Esophagus muscularis mucosa (tissue), 4 donors: ENCODE measurements around the gene BICD2. TPM values are rescaled to one million over a fixed set of nuclear protein-coding genes. Genes with fewer than 3 reads are reported as not detected.

Experiments
- DNase-seq: peaks from one replicate; pipeline ENCODE4 v3.0.0-alpha.2; 2017; ENCODE audit errors: extremely low spot score
- H3K27ac ChIP-seq, 4 donors: fragments of 200-600 bp; sonication (generic); replicated peaks in 1 of 4; 1 replicate in 3 of 4; 2 replicates in 1 of 4; pipeline ENCODE4 v1.5.1; 2016 to 2019; ENCODE audit warnings: mild to moderate bottlenecking in 1 of 4
- H3K27me3 ChIP-seq, 4 donors: fragments of 200-600 bp; sonication (generic); one replicate each; pipeline versions ENCODE4 v1.5.1 to v1.6.0; 2016 to 2019
- H3K36me3 ChIP-seq, 4 donors: fragments of 200-600 bp; sonication (generic); one replicate each; pipeline ENCODE4 v1.5.1; 2016 to 2019
- H3K4me1 ChIP-seq, 4 donors: fragments of 200-600 bp; sonication (generic); one replicate each; pipeline ENCODE4 v1.5.1; 2016 to 2019
- H3K4me3 ChIP-seq, 4 donors: fragments of 200-600 bp; sonication (generic); 1 replicate in 2 of 4; 2 replicates in 2 of 4; pipeline ENCODE4 v1.5.1; 2016 to 2019; ENCODE audit warnings: mild to moderate bottlenecking in 4 of 4, moderate library complexity in 1 of 4
- H3K9me3 ChIP-seq, 4 donors: fragments of 200-600 bp; sonication (generic); 1 replicate in 3 of 4; 2 replicates in 1 of 4; pipeline ENCODE4 v1.5.1; 2016 to 2019
- CTCF ChIP-seq, 3 experiments: fragments of 200-600 bp in 2 of 3; fragments of 450-650 bp in 1 of 3; sonication (generic) in 2 of 3; IDR thresholded peaks; one replicate each; pipeline ENCODE4 v1.5.1; 2017 to 2019; ENCODE audit warnings: antibody characterized with exemption in 3 of 3, mild to moderate bottlenecking in 2 of 3, moderate library complexity in 1 of 3
- EP300 ChIP-seq: sonication (generic); formaldehyde crosslinking; IDR thresholded peaks from one replicate; pipeline ENCODE4 v1.6.1; 2017; ENCODE audit warnings: antibody characterized with exemption
- POLR2A ChIP-seq: fragments of 450-650 bp; IDR thresholded peaks from one replicate; pipeline ENCODE4 v1.6.1; 2017; ENCODE audit warnings: antibody characterized with exemption, moderate library complexity, mild to moderate bottlenecking, low read depth
- POLR2AphosphoS5 ChIP-seq, 2 donors: sonication (generic); formaldehyde crosslinking; IDR thresholded peaks; one replicate each; pipeline ENCODE4 v1.6.1; 2017; ENCODE audit warnings: antibody characterized with exemption in 2 of 2
- WGBS: methylation state at CpG from one replicate; pipeline ENCODE4 v1.1.5; 2018; 5-methylcytosine and 5-hydroxymethylcytosine counted together
- intact Hi-C: fragments of 100-400 bp; cut with DNase I; formaldehyde crosslinking; loops from one replicate; pipeline ENCODE4 v1.15.1; 2023
- total RNA-seq, 4 donors: library from RNA; depleted of rRNA; stranded (reverse); fragments of >200 nt; gene quantifications; one replicate each; pipeline versions ENCODE4 v1.1.0 to v1.2.1, GENCODE V29; 2016

BICD2 gene
- total RNA-seq, 4 donors from 2014 or later = 44.0 to 72.5 (median 57.3) TPM

- Histone ChIP-seq H3K9me3 (no peaks in the 10 kb centered on the region), H3K36me3 (peaks cover 63 to 86% (median 72%) of the 10 kb centered on the region in 4 donors)
- TF ChIP-seq POLR2AphosphoS5 (IDR thresholded peaks at IDR 0.05) = no peak
Measured at GRCh38 chr9:92712767-92713166, 51.9 kb downstream of the BICD2 start.

GRCh38 chr9:92711844-92712243, 52.8 kb downstream of the BICD2 start:
- TF ChIP-seq POLR2A (no peak), EP300 (no peak), POLR2AphosphoS5 (IDR thresholded peaks at IDR 0.05) (no peak), CTCF (IDR thresholded peaks at IDR 0.05) (no peak)
- Histone ChIP-seq H3K36me3 (peaks cover 55 to 77% (median 63%) of the 10 kb centered on the region in 4 donors), H3K4me1 (peaks cover 6 to 21% (median 10%) of the 10 kb centered on the region in 4 donors), H3K4me3 (no peak overlapping the region), H3K9me3 (no peaks in the 10 kb centered on the region), H3K27me3 (no peaks in the 10 kb centered on the region), H3K27ac (no peak overlapping the region)
- 69% methylated on average over 6 of the region's 6 CpGs for WGBS
- intact Hi-C loops = no loop called here
- no peak for DNase-seq

More at GRCh38 chr9:92712767-92713166, 51.9 kb downstream of the BICD2 start:
- H3K27ac ChIP-seq = no peak overlapping the region
- intact Hi-C loops = no loop called here
- no peak for DNase-seq
- WGBS = 89% methylated on average over 15 of the region's 15 CpGs
- H3K4me3 ChIP-seq = no peak overlapping the region
- H3K27me3 ChIP-seq = no peaks in the 10 kb centered on the region
- peaks cover 6 to 21% (median 10%) of the 10 kb centered on the region in 4 donors for H3K4me1 ChIP-seq

GRCh38 chr9:92711146-92711545, 53.5 kb downstream of the BICD2 start:
- Histone ChIP-seq H3K27me3 (no peaks in the 10 kb centered on the region), H3K36me3 (peaks cover 55 to 70% (median 62%) of the 10 kb centered on the region in 4 donors), H3K9me3 (no peaks in the 10 kb centered on the region), H3K27ac (no peak overlapping the region), H3K4me1 (peaks cover 0 to 18% (median 4%) of the 10 kb centered on the region in 4 donors), H3K4me3 (no peak overlapping the region)
- no peak for DNase-seq
- TF ChIP-seq EP300 (no peak), POLR2AphosphoS5 (IDR thresholded peaks at IDR 0.05) (no peak), POLR2A (no peak), CTCF (IDR thresholded peaks at IDR 0.05) (no peak)
- intact Hi-C loops = no loop called here
- WGBS = 65% methylated on average over 2 of the region's 2 CpGs

- WGBS = 84% methylated on average over 3 of the region's 3 CpGs
- H3K4me3 ChIP-seq = no peak overlapping the region
- TF ChIP-seq CTCF (IDR thresholded peaks at IDR 0.05) (no peak), EP300 (no peak), POLR2AphosphoS5 (IDR thresholded peaks at IDR 0.05) (no peak), POLR2A (no peak)
- intact Hi-C loops = no loop called here
- H3K9me3 ChIP-seq = no peaks in the 10 kb centered on the region
- H3K27me3 ChIP-seq = no peaks in the 10 kb centered on the region
- peaks cover 0 to 10% (median 0%) of the 10 kb centered on the region in 4 donors for H3K4me1 ChIP-seq
- DNase-seq = no peak
- H3K36me3 ChIP-seq = peaks cover 51 to 62% (median 57%) of the 10 kb centered on the region in 4 donors
- no peak overlapping the region for H3K27ac ChIP-seq
Measured at GRCh38 chr9:92710368-92710767, 54.3 kb downstream of the BICD2 start.

GRCh38 chr9:92709954-92710353, 54.7 kb downstream of the BICD2 start:
- H3K4me3 ChIP-seq = no peak overlapping the region
- H3K27me3 ChIP-seq = no peaks in the 10 kb centered on the region
- no peaks in the 10 kb centered on the region for H3K9me3 ChIP-seq
- WGBS = 93% methylated on average over 3 of the region's 3 CpGs
- intact Hi-C loops = no loop called here
- no peak overlapping the region for H3K27ac ChIP-seq
- H3K4me1 ChIP-seq = peaks cover 0 to 8% (median 0%) of the 10 kb centered on the region in 4 donors
- TF ChIP-seq POLR2A (no peak), POLR2AphosphoS5 (IDR thresholded peaks at IDR 0.05) (no peak), EP300 (no peak), CTCF (IDR thresholded peaks at IDR 0.05) (no peak)
- peaks cover 47 to 58% (median 52%) of the 10 kb centered on the region in 4 donors for H3K36me3 ChIP-seq
- peak; percentile 78 for DNase-seq
